ENCODE data around the gene TRMT61B.

Gene TRMT61B

GRCh38 chr2:28870146-28870891, at the start of gene TRMT61B:
TRMT61B (minus strand) TSS chr2:28870309; CDS start chr2:28870277, 32 bp downstream.
- peak; percentile 98 for DNase-seq (ENCODE audit: low read depth)
- Histone ChIP-seq H3K4me3 (ENCODE audit: low read length) (peak within 1 kb of the TSS; percentile 91), H3K36me3 (ENCODE audit: control insufficient read depth, insufficient read depth, low read length, severe bottlenecking) (no peaks in the 10 kb centered on the region), H3K4me1 (ENCODE audit: control insufficient read depth, insufficient read depth, low read length) (peaks cover 23% of the 10 kb centered on the region), H3K9ac (ENCODE audit: low read length) (peak within 1 kb of the TSS; percentile 90), H3K9me3 (ENCODE audit: control insufficient read depth, low read length) (no peaks in the 10 kb centered on the region), H3K27me3 (replicated peaks; ENCODE audit: control insufficient read depth, insufficient read depth, low read length) (no peaks in the 10 kb centered on the region)

- Histone ChIP-seq H3K4me1 (ENCODE audit: control insufficient read depth, insufficient read depth, low read length) (peaks cover 3% of the 10 kb centered on the region), H3K9me3 (ENCODE audit: control insufficient read depth, low read length) (no peaks in the 10 kb centered on the region), H3K27me3 (replicated peaks; ENCODE audit: control insufficient read depth, insufficient read depth, low read length) (no peaks in the 10 kb centered on the region), H3K9ac (ENCODE audit: low read length) (no peak overlapping the region), H3K36me3 (ENCODE audit: control insufficient read depth, insufficient read depth, low read length, severe bottlenecking) (peaks cover 79% of the 10 kb centered on the region), H3K4me3 (ENCODE audit: low read length) (no peak overlapping the region)
- no peak for DNase-seq (ENCODE audit: low read depth)
Measured at GRCh38 chr2:28915939-28916338, 45.8 kb upstream of the TRMT61B start.

GRCh38 chr2:28909655-28910353, 39.7 kb upstream of the TRMT61B start:
- peaks cover 7% of the 10 kb centered on the region for H3K4me1 ChIP-seq (ENCODE audit: control insufficient read depth, insufficient read depth, low read length)
- peaks cover 81% of the 10 kb centered on the region for H3K36me3 ChIP-seq (ENCODE audit: control insufficient read depth, insufficient read depth, low read length, severe bottlenecking)
- no peaks in the 10 kb centered on the region for H3K9me3 ChIP-seq (ENCODE audit: control insufficient read depth, low read length)
- no peak for DNase-seq (ENCODE audit: low read depth)
- H3K9ac ChIP-seq (ENCODE audit: low read length): no peak overlapping the region
- no peaks in the 10 kb centered on the region for H3K27me3 ChIP-seq (replicated peaks; ENCODE audit: control insufficient read depth, insufficient read depth, low read length)
- H3K4me3 ChIP-seq (ENCODE audit: low read length): no peak overlapping the region

- Histone ChIP-seq H3K4me3 (ENCODE audit: low read length) (no peak overlapping the region), H3K27me3 (replicated peaks; ENCODE audit: control insufficient read depth, insufficient read depth, low read length) (no peaks in the 10 kb centered on the region), H3K9ac (ENCODE audit: low read length) (no peak overlapping the region), H3K36me3 (ENCODE audit: control insufficient read depth, insufficient read depth, low read length, severe bottlenecking) (peaks cover 77% of the 10 kb centered on the region), H3K9me3 (ENCODE audit: control insufficient read depth, low read length) (no peaks in the 10 kb centered on the region), H3K4me1 (ENCODE audit: control insufficient read depth, insufficient read depth, low read length) (peaks cover 17% of the 10 kb centered on the region)
- no peak for DNase-seq (ENCODE audit: low read depth)
Measured at GRCh38 chr2:28908172-28908571, 38.1 kb upstream of the TRMT61B start.

GRCh38 chr2:28906821-28907220, 36.7 kb upstream of the TRMT61B start:
- Histone ChIP-seq H3K27me3 (replicated peaks; ENCODE audit: control insufficient read depth, insufficient read depth, low read length) (no peaks in the 10 kb centered on the region), H3K9me3 (ENCODE audit: control insufficient read depth, low read length) (no peaks in the 10 kb centered on the region), H3K4me3 (ENCODE audit: low read length) (no peak overlapping the region), H3K4me1 (ENCODE audit: control insufficient read depth, insufficient read depth, low read length) (peaks cover 25% of the 10 kb centered on the region), H3K9ac (ENCODE audit: low read length) (no peak overlapping the region), H3K36me3 (ENCODE audit: control insufficient read depth, insufficient read depth, low read length, severe bottlenecking) (peaks cover 75% of the 10 kb centered on the region)
- DNase-seq (ENCODE audit: low read depth): no peak

- no peak for DNase-seq (ENCODE audit: low read depth)
- Histone ChIP-seq H3K4me3 (ENCODE audit: low read length) (no peak overlapping the region), H3K27me3 (replicated peaks; ENCODE audit: control insufficient read depth, insufficient read depth, low read length) (no peaks in the 10 kb centered on the region), H3K9ac (ENCODE audit: low read length) (no peak overlapping the region), H3K9me3 (ENCODE audit: control insufficient read depth, low read length) (no peaks in the 10 kb centered on the region), H3K36me3 (ENCODE audit: control insufficient read depth, insufficient read depth, low read length, severe bottlenecking) (peaks cover 71% of the 10 kb centered on the region), H3K4me1 (ENCODE audit: control insufficient read depth, insufficient read depth, low read length) (peaks cover 30% of the 10 kb centered on the region)
Measured at GRCh38 chr2:28906376-28906775, 36.3 kb upstream of the TRMT61B start.

- peaks cover 36% of the 10 kb centered on the region for H3K4me1 ChIP-seq (ENCODE audit: control insufficient read depth, insufficient read depth, low read length)
- no peak for DNase-seq (ENCODE audit: low read depth)
- no peak overlapping the region for H3K9ac ChIP-seq (ENCODE audit: low read length)
- peaks cover 66% of the 10 kb centered on the region for H3K36me3 ChIP-seq (ENCODE audit: control insufficient read depth, insufficient read depth, low read length, severe bottlenecking)
- H3K4me3 ChIP-seq (ENCODE audit: low read length): no peak overlapping the region
- H3K9me3 ChIP-seq (ENCODE audit: control insufficient read depth, low read length): no peaks in the 10 kb centered on the region
- no peaks in the 10 kb centered on the region for H3K27me3 ChIP-seq (replicated peaks; ENCODE audit: control insufficient read depth, insufficient read depth, low read length)
Measured at GRCh38 chr2:28905533-28905932, 35.4 kb upstream of the TRMT61B start.

GRCh38 chr2:28904802-28905457, 34.8 kb upstream of the TRMT61B start:
- Histone ChIP-seq H3K4me3 (ENCODE audit: low read length) (peak overlapping the region; percentile 17), H3K27me3 (replicated peaks; ENCODE audit: control insufficient read depth, insufficient read depth, low read length) (no peaks in the 10 kb centered on the region), H3K36me3 (ENCODE audit: control insufficient read depth, insufficient read depth, low read length, severe bottlenecking) (peaks cover 62% of the 10 kb centered on the region), H3K9me3 (ENCODE audit: control insufficient read depth, low read length) (no peaks in the 10 kb centered on the region), H3K9ac (ENCODE audit: low read length) (no peak overlapping the region), H3K4me1 (ENCODE audit: control insufficient read depth, insufficient read depth, low read length) (peaks cover 36% of the 10 kb centered on the region)
- no peak for DNase-seq (ENCODE audit: low read depth)

GRCh38 chr2:28904295-28904694, 34.2 kb upstream of the TRMT61B start:
- Histone ChIP-seq H3K27me3 (replicated peaks; ENCODE audit: control insufficient read depth, insufficient read depth, low read length) (no peaks in the 10 kb centered on the region), H3K4me1 (ENCODE audit: control insufficient read depth, insufficient read depth, low read length) (peaks cover 42% of the 10 kb centered on the region), H3K9ac (ENCODE audit: low read length) (no peak overlapping the region), H3K9me3 (ENCODE audit: control insufficient read depth, low read length) (no peaks in the 10 kb centered on the region), H3K36me3 (ENCODE audit: control insufficient read depth, insufficient read depth, low read length, severe bottlenecking) (peaks cover 56% of the 10 kb centered on the region), H3K4me3 (ENCODE audit: low read length) (no peak overlapping the region)
- DNase-seq (ENCODE audit: low read depth): peak; percentile 41

GRCh38 chr2:28902584-28902983, 32.5 kb upstream of the TRMT61B start:
- H3K4me1 ChIP-seq (ENCODE audit: control insufficient read depth, insufficient read depth, low read length): peaks cover 59% of the 10 kb centered on the region
- no peaks in the 10 kb centered on the region for H3K9me3 ChIP-seq (ENCODE audit: control insufficient read depth, low read length)
- DNase-seq (ENCODE audit: low read depth): no peak
- H3K36me3 ChIP-seq (ENCODE audit: control insufficient read depth, insufficient read depth, low read length, severe bottlenecking): peaks cover 39% of the 10 kb centered on the region
- H3K9ac ChIP-seq (ENCODE audit: low read length): no peak overlapping the region
- no peaks in the 10 kb centered on the region for H3K27me3 ChIP-seq (replicated peaks; ENCODE audit: control insufficient read depth, insufficient read depth, low read length)
- no peak overlapping the region for H3K4me3 ChIP-seq (ENCODE audit: low read length)

GRCh38 chr2:28901841-28902240, 31.7 kb upstream of the TRMT61B start:
- no peaks in the 10 kb centered on the region for H3K9me3 ChIP-seq (ENCODE audit: control insufficient read depth, low read length)
- H3K27me3 ChIP-seq (replicated peaks; ENCODE audit: control insufficient read depth, insufficient read depth, low read length): no peaks in the 10 kb centered on the region
- peaks cover 35% of the 10 kb centered on the region for H3K36me3 ChIP-seq (ENCODE audit: control insufficient read depth, insufficient read depth, low read length, severe bottlenecking)
- H3K4me3 ChIP-seq (ENCODE audit: low read length): no peak overlapping the region
- no peak overlapping the region for H3K9ac ChIP-seq (ENCODE audit: low read length)
- peaks cover 67% of the 10 kb centered on the region for H3K4me1 ChIP-seq (ENCODE audit: control insufficient read depth, insufficient read depth, low read length)
- DNase-seq (ENCODE audit: low read depth): no peak

Data from adipocyte (in vitro differentiated cells).